Kidney (tissue), 2 donors: ENCODE results near the gene MKRN3. TPM values are rescaled to one million over a fixed set of nuclear protein-coding genes. Genes with fewer than 3 reads are reported as not detected.

Experiments used
- microRNA-seq: library from miRNA; unstranded; fragments of <30 nt; microRNA quantifications from one replicate; pipeline ENCODE4 v1.2.0, GENCODE V29; 2020
- polyA plus RNA-seq: library from polyadenylated mRNA; stranded (reverse); fragments of 350-450 nt; fragmentation: Illumina TruSeq; extraction: RNeasy Lipid Tissue Mini Kit (QIAGEN cat#74804); gene quantifications from one replicate; pipeline ENCODE4 v1.2.3, GENCODE V29; 2014; ENCODE audit warnings: low read depth, low replicate concordance; ENCODE audit not compliant: insufficient read depth
- total RNA-seq: library from RNA; stranded (reverse); fragmentation: NEBNext Ultra II Directional; extraction: Animal tissue kit (Norgen Biotek cat#: 25700); gene quantifications from one replicate; pipeline ENCODE4 v1.2.1, GENCODE V29; 2021
- donor health status: DM: yes; HTN: yes; CAD: no.

MKRN3 gene
- total and polyA plus RNA-seq, 2 donors from 2014 or later, result not detected

Small RNA genes lying within 50 kb of the gene (microRNA-seq; reads per million reads assigned to microRNA genes)
- gene MIR4508, result not detected

Other genes with a start within 250 kb of the MKRN3 start
- not detected for gene GOLGA6L26, start 231.5 kb upstream of the MKRN3 start, total RNA-seq
- gene GOLGA6L26, start 231.5 kb upstream of the MKRN3 start, polyA plus RNA-seq, result not detected
- gene GOLGA8S, start 210.9 kb upstream of the MKRN3 start, total RNA-seq, result 0.60 TPM
- 0.13 TPM for gene GOLGA8S, start 210.9 kb upstream of the MKRN3 start, polyA plus RNA-seq
- not detected for gene GOLGA6L2, start 118.4 kb upstream of the MKRN3 start, total RNA-seq
- gene GOLGA6L2, start 118.4 kb upstream of the MKRN3 start, polyA plus RNA-seq, result not detected
- 0.06 TPM for gene MAGEL2, start 82.2 kb downstream of the MKRN3 start, total RNA-seq
- gene MAGEL2, start 82.2 kb downstream of the MKRN3 start, polyA plus RNA-seq, result not detected
- 19.9 TPM for gene NDN, start 121.6 kb downstream of the MKRN3 start, total RNA-seq
- 29.5 TPM for gene NDN, start 121.6 kb downstream of the MKRN3 start, polyA plus RNA-seq